Endothelial cell of umbilical vein (primary cell): Measurements from ENCODE around the gene RNF151. TPM values are rescaled to one million over a fixed set of nuclear protein-coding genes. Genes with fewer than 3 reads are reported as not detected.
A peak's percentile ranks its signal among the peaks of the same experiment; 100 is the strongest.

Experiments
- BruUV-seq: library from RNA; stranded (reverse); fragments of 400-500 nt; replicated peaks from 2 replicates; lab custom pipeline; 2021; lab: Mats Ljungman, UMichigan
- CTCF ChIA-PET: fragments of 300-600, 350-600 bp; sonication (Branson Sonifier 250); formaldehyde crosslinking; loops from one replicate; lab custom pipeline; 2021; ENCODE audit warnings: antibody characterized with exemption, inconsistent platforms; lab: Charles Lee
- POLR2A ChIA-PET: fragments of 300-600, 350-600 bp; sonication (Branson Sonifier 250); formaldehyde crosslinking; loops from one replicate; lab custom pipeline; 2021; ENCODE audit warnings: antibody characterized with exemption, inconsistent platforms; lab: Charles Lee
- DNase-seq: peaks from one replicate; pipeline ENCODE4 v3.0.0-alpha.2; 2011; ENCODE audit warnings: low read depth, low spot score
- FAIRE-seq: peaks from 2 replicates; lab custom pipeline; 2011; peaks lifted over from hg19 to GRCh38; lab: Jason Lieb, UNC
- H2AFZ ChIP-seq: 2 replicates; pipeline ENCODE4 v1.6.0; 2012; ENCODE audit warnings: low read depth, low read length, control low read depth, inconsistent platforms
- H3K27ac ChIP-seq: 2 replicates; pipeline ENCODE4 v1.5.1; 2011; ENCODE audit warnings: low read depth, mild to moderate bottlenecking, control low read depth, low read length, moderate library complexity; ENCODE audit not compliant: insufficient read depth
- H3K27me3 ChIP-seq, 2 experiments: 2 replicates each; pipeline versions ENCODE4 v1.6.0 to v1.6.1; 2011; ENCODE audit warnings: low read length in 2 of 2, mixed read lengths in 1 of 2; ENCODE audit not compliant: control insufficient read depth in 2 of 2, insufficient read depth in 2 of 2
- H3K36me3 ChIP-seq, 2 experiments: 2 replicates in 1 of 2; 3 replicates in 1 of 2; pipeline ENCODE4 v1.5.1; 2011; ENCODE audit warnings: low read length in 2 of 2, mild to moderate bottlenecking in 1 of 2, moderate library complexity in 1 of 2; ENCODE audit not compliant: control insufficient read depth in 2 of 2, insufficient read depth in 2 of 2; ENCODE audit errors: extremely low read depth in 1 of 2
- H3K4me1 ChIP-seq: 3 replicates; pipeline ENCODE4 v1.5.1; 2011; ENCODE audit warnings: mild to moderate bottlenecking, low read length; ENCODE audit not compliant: control insufficient read depth, insufficient read depth; ENCODE audit errors: extremely low read depth
- H3K4me2 ChIP-seq: 2 replicates; pipeline ENCODE4 v1.6.1; 2011; ENCODE audit warnings: low read length, control low read depth, mixed read lengths; ENCODE audit not compliant: insufficient read depth
- H3K4me3 ChIP-seq, 3 experiments: fragments of 200-600 bp in 1 of 3; sonication (generic), shearing (Covaris generic) in 1 of 3; replicated peaks in 1 of 3; 2 replicates each; pipeline ENCODE4 v1.5.1; 2011 to 2016; ENCODE audit warnings: control low read depth in 3 of 3, low read length in 3 of 3, mild to moderate bottlenecking in 2 of 3, inconsistent platforms in 1 of 3, low read depth in 1 of 3, moderate library complexity in 1 of 3; ENCODE audit not compliant: insufficient read depth in 1 of 3
- H3K79me2 ChIP-seq: 2 replicates; pipeline ENCODE4 v1.6.0; 2012; ENCODE audit warnings: low read length, inconsistent platforms; ENCODE audit not compliant: control insufficient read depth, insufficient read depth
- H3K9ac ChIP-seq: replicated peaks from 2 replicates; pipeline ENCODE3; 2011; ENCODE audit warnings: low read length, control low read depth; ENCODE audit not compliant: insufficient read depth; ENCODE audit errors: extremely low read depth
- H3K9me1 ChIP-seq: replicated peaks from 3 replicates; pipeline ENCODE4 v1.6.0; 2011; ENCODE audit warnings: mild to moderate bottlenecking, low read length; ENCODE audit not compliant: control insufficient read depth, insufficient read depth; ENCODE audit errors: extremely low read depth
- H3K9me3 ChIP-seq: replicated peaks from 2 replicates; pipeline ENCODE4 v1.5.1; 2012; ENCODE audit warnings: low read length, inconsistent platforms; ENCODE audit not compliant: control insufficient read depth, insufficient read depth
- H4K20me1 ChIP-seq: replicated peaks from 2 replicates; pipeline ENCODE3; 2011; ENCODE audit warnings: mild to moderate bottlenecking, low read length; ENCODE audit not compliant: control insufficient read depth, insufficient read depth; ENCODE audit errors: extremely low read depth
- EZH2 ChIP-seq: IDR thresholded peaks from 2 replicates; pipeline ENCODE4 v1.6.1; 2012; ENCODE audit warnings: borderline replicate concordance, low read depth, mild to moderate bottlenecking, moderate library complexity, low read length, inconsistent platforms; ENCODE audit not compliant: severe bottlenecking
- FOS ChIP-seq: IDR thresholded peaks from 2 replicates; pipeline ENCODE4 v1.6.1; 2011; ENCODE audit warnings: mild to moderate bottlenecking, low read length, moderate library complexity, borderline replicate concordance; ENCODE audit not compliant: insufficient read depth
- GATA2 ChIP-seq: IDR thresholded peaks from 2 replicates; pipeline ENCODE4 v1.7.0; 2011; ENCODE audit warnings: low read depth, mild to moderate bottlenecking, moderate library complexity, mixed read lengths, low read length; ENCODE audit not compliant: insufficient read length, insufficient read depth
- JUN ChIP-seq: IDR thresholded peaks from 2 replicates; pipeline ENCODE4 v1.6.1; 2011; ENCODE audit warnings: borderline replicate concordance, low read depth; ENCODE audit not compliant: insufficient read length, insufficient read depth
- MAX ChIP-seq: IDR thresholded peaks from 2 replicates; pipeline ENCODE4 v1.6.1; 2011; ENCODE audit not compliant: insufficient read depth, insufficient read length
- MYC ChIP-seq: IDR thresholded peaks from one replicate; pipeline ENCODE4 v1.6.1; 2011; ENCODE audit warnings: mild to moderate bottlenecking, low read depth, low read length
- POLR2A ChIP-seq: IDR thresholded peaks from 2 replicates; pipeline ENCODE4 v1.6.1; 2012; ENCODE audit warnings: low read depth, mild to moderate bottlenecking, control low read depth, low read length
- POLR2AphosphoS5 ChIP-seq: IDR thresholded peaks from 2 replicates; pipeline ENCODE4 v1.6.1; 2012; ENCODE audit warnings: low read depth, mild to moderate bottlenecking, control low read depth, low read length, moderate library complexity; ENCODE audit not compliant: insufficient read depth
- dilution Hi-C: fragments of 300-500 bp; cut with MboI; formaldehyde crosslinking; loops from one replicate; pipeline ENCODE4 v1.15.0; 2019; ENCODE audit warnings: low sequenced_read_pairs; ENCODE audit not compliant: extremely low pct_ligation_motif_present
- intact Hi-C: fragments of 100-400 bp; cut with micrococcal nuclease; formaldehyde crosslinking; loops from one replicate; pipeline ENCODE4 v1.10.0; 2022
- polyA plus RNA-seq, 4 experiments: library from polyadenylated mRNA; depleted of rRNA in 3 of 4; stranded (reverse) in 3 of 4; unstranded in 1 of 4; fragments of >200 nt; gene quantifications; 2 replicates each; pipeline versions ENCODE4 v1.2.1 to v1.2.3, GENCODE V29; 2011 to 2012; ENCODE audit warnings: missing spikeins in 1 of 4
- total RNA-seq: library from RNA; stranded (reverse); gene quantifications from 2 replicates; pipeline ENCODE4 v1.2.3, GENCODE V29; 2021
- TF ChIP-seq, protein P1 (sequence below), 2 donors: IDR thresholded peaks; 1 replicate in 1 of 2; 2 replicates in 1 of 2; pipeline ENCODE4 v1.5.1; 2011; ENCODE audit warnings: low read length in 2 of 2, mild to moderate bottlenecking in 2 of 2, moderate library complexity in 2 of 2, control low read depth in 1 of 2, inconsistent platforms in 1 of 2, low read depth in 1 of 2; ENCODE audit not compliant: insufficient read depth in 1 of 2; ENCODE audit errors: extremely low read depth in 1 of 2

RNF151 gene
- total and polyA plus RNA-seq, 2 donors (not counting 3 experiments of a cell fraction or from before 2014, with no cell fraction given) = not detected

- Histone ChIP-seq H4K20me1 (no peaks in the 10 kb centered on the region), H2AFZ (no peak overlapping the region), H3K4me3 (peak overlapping the region; percentile 71 to 76 (median 72)), H3K9me3 (no peaks in the 10 kb centered on the region), H3K4me2 (peak overlapping the region; percentile 92), H3K27ac (peak overlapping the region; percentile 82), H3K36me3 (no peaks in the 10 kb centered on the region), H3K27me3 (no peaks in the 10 kb centered on the region), H3K4me1 (peaks cover 48% of the 10 kb centered on the region), H3K79me2 (peaks cover 60% of the 10 kb centered on the region), H3K9ac (peak overlapping the region; percentile 89), H3K9me1 (no peaks in the 10 kb centered on the region)
- POLR2A ChIA-PET = interaction anchor here (0.6 to 1.0 kb wide), 2 partner anchors 14 to 138 kb away, joined by 3 to 4 read pairs; no protein-coding TSS in a partner anchor
- CTCF ChIA-PET = interaction anchor here (1.4 to 2.7 kb wide), 3 partner anchors 14 to 147 kb away, joined by 3 to 28 read pairs (median 10); partner anchors contain the start of gene TRAF7
- TF ChIP-seq MYC = no peak
- TF ChIP-seq FOS = no peak
- TF ChIP-seq MAX = no peak
- no peak for TF ChIP-seq GATA2
- TF ChIP-seq POLR2A = no peak
- TF ChIP-seq, protein P1, sequence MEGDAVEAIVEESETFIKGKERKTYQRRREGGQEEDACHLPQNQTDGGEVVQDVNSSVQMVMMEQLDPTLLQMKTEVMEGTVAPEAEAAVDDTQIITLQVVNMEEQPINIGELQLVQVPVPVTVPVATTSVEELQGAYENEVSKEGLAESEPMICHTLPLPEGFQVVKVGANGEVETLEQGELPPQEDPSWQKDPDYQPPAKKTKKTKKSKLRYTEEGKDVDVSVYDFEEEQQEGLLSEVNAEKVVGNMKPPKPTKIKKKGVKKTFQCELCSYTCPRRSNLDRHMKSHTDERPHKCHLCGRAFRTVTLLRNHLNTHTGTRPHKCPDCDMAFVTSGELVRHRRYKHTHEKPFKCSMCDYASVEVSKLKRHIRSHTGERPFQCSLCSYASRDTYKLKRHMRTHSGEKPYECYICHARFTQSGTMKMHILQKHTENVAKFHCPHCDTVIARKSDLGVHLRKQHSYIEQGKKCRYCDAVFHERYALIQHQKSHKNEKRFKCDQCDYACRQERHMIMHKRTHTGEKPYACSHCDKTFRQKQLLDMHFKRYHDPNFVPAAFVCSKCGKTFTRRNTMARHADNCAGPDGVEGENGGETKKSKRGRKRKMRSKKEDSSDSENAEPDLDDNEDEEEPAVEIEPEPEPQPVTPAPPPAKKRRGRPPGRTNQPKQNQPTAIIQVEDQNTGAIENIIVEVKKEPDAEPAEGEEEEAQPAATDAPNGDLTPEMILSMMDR (IDR thresholded peaks at IDR 0.05; ENCODE audit: extremely low read depth in 1 of 2, insufficient read depth in 1 of 2, low read depth in 1 of 2, low read length in 2 of 2) = no peak
- no peak for TF ChIP-seq POLR2AphosphoS5
- TF ChIP-seq JUN = no peak
- TF ChIP-seq EZH2 = no peak
- peak; percentile 56 for FAIRE-seq
- dilution Hi-C loops (no loop called here), intact Hi-C loops (loop anchor here (1.0 to 2.0 kb wide), 2 partner anchors 44 to 147 kb away; partner anchors contain the start of genes RPS2 and TRAF7)
- peak; percentile 36 for DNase-seq
- BruUV-seq = no TSS peak
Measured at GRCh38 chr16:2008631-2009163, 42.0 kb downstream of the RNF151 start.
